Stomach (tissue), 4 donors: ENCODE measurements around the gene MED13L.

ENCODE experiments used
- CTCF ChIP-seq, 7 experiments: fragments of 450-650 bp in 4 of 7; fragments of 200-600 bp in 3 of 7; sonication (generic) in 3 of 7; IDR thresholded peaks; one replicate each; pipeline ENCODE4 v1.5.1; 2016 to 2019; ENCODE audit warnings: antibody characterized with exemption in 7 of 7, control low read depth in 2 of 7, mild to moderate bottlenecking in 1 of 7
- EP300 ChIP-seq: sonication (generic); formaldehyde crosslinking; IDR thresholded peaks from one replicate; pipeline ENCODE4 v1.6.1; 2017; ENCODE audit warnings: antibody characterized with exemption
- POLR2A ChIP-seq, 4 donors: fragments of 450-650 bp; IDR thresholded peaks; one replicate each; pipeline ENCODE4 v1.6.1; 2016; ENCODE audit warnings: antibody characterized with exemption in 4 of 4, control low read depth in 2 of 4, mild to moderate bottlenecking in 1 of 4, moderate library complexity in 1 of 4
- POLR2AphosphoS5 ChIP-seq, 3 donors: sonication (generic); formaldehyde crosslinking; IDR thresholded peaks; one replicate each; pipeline ENCODE4 v1.6.1; 2016; ENCODE audit warnings: antibody characterized with exemption in 3 of 3

- TF ChIP-seq CTCF (IDR thresholded peaks at IDR 0.05) (no peak), POLR2AphosphoS5 (IDR thresholded peaks at IDR 0.05) (no peak), POLR2A (IDR thresholded peaks at IDR 0.05) (no peak), EP300 (no peak)
Measured at GRCh38 chr12:116048879-116049278, 228.6 kb downstream of the MED13L start.
